Jurkat, Clone E6-1 (cell line): ENCODE measurements around the gene SMARCAD1.
"Not testable (repeated sequence)": the region's sequence is repeated elsewhere in the genome, so short reads cannot be mapped to it uniquely, and the experiment has no call there.

Experiments
- DNase-seq: peaks from one replicate; pipeline ENCODE4 v3.0.0-alpha.2; 2011; ENCODE audit warnings: low read depth, low spot score
- H3K4me3 ChIP-seq: 2 replicates; pipeline ENCODE4 v1.5.1; 2011; ENCODE audit warnings: mild to moderate bottlenecking, low read length, control low read depth, moderate library complexity

SMARCAD1 gene

GRCh38 chr4:94278781-94279180 is 71.1 kb downstream of the SMARCAD1 start:
- no peak for DNase-seq

GRCh38 chr4:94284889-94285288 is 77.2 kb downstream of the SMARCAD1 start:
- DNase-seq: no peak
- no peak overlapping the region for H3K4me3 ChIP-seq

More at GRCh38 chr4:94278781-94279180, 71.1 kb downstream of the SMARCAD1 start:
- H3K4me3 ChIP-seq: no peak overlapping the region

GRCh38 chr4:94285666-94286065 is 78.0 kb downstream of the SMARCAD1 start:
- DNase-seq: no peak
- no peak overlapping the region for H3K4me3 ChIP-seq

GRCh38 chr4:94290245-94290644 is 82.6 kb downstream of the SMARCAD1 start:
- DNase-seq: no peak
- no peak overlapping the region for H3K4me3 ChIP-seq

- DNase-seq: not testable (repeated sequence)
Measured at GRCh38 chr4:94293981-94294380, 86.3 kb downstream of the SMARCAD1 start.

GRCh38 chr4:94295473-94295872 is 87.8 kb downstream of the SMARCAD1 start:
- not testable (repeated sequence) for H3K4me3 ChIP-seq, DNase-seq

More at GRCh38 chr4:94293981-94294380, 86.3 kb downstream of the SMARCAD1 start:
- not testable (repeated sequence) for H3K4me3 ChIP-seq

GRCh38 chr4:94298725-94299252 is 91.1 kb downstream of the SMARCAD1 start:
- DNase-seq: no peak
- no peak overlapping the region for H3K4me3 ChIP-seq

- no peak for DNase-seq
- H3K4me3 ChIP-seq: no peak overlapping the region
Measured at GRCh38 chr4:94302191-94302590, 94.5 kb downstream of the SMARCAD1 start.

GRCh38 chr4:94304365-94304971 is 96.8 kb downstream of the SMARCAD1 start:
- no peak overlapping the region for H3K4me3 ChIP-seq
- DNase-seq: peak; percentile 35

GRCh38 chr4:94305466-94306225 is 98.0 kb downstream of the SMARCAD1 start:
- no peak for DNase-seq
- no peak overlapping the region for H3K4me3 ChIP-seq

- no peak for DNase-seq
- no peak overlapping the region for H3K4me3 ChIP-seq
Measured at GRCh38 chr4:94306713-94307112, 99.0 kb downstream of the SMARCAD1 start.

GRCh38 chr4:94307231-94307871 is 99.7 kb downstream of the SMARCAD1 start:
- no peak for DNase-seq
- H3K4me3 ChIP-seq: no peak overlapping the region

- DNase-seq, H3K4me3 ChIP-seq: not testable (repeated sequence)
Measured at GRCh38 chr4:94319927-94320326, 112.3 kb downstream of the SMARCAD1 start.

GRCh38 chr4:94325835-94326234 is 118.2 kb downstream of the SMARCAD1 start:
- no peak overlapping the region for H3K4me3 ChIP-seq
- DNase-seq: no peak

GRCh38 chr4:94329933-94330332 is 122.3 kb downstream of the SMARCAD1 start:
- H3K4me3 ChIP-seq: no peak overlapping the region
- no peak for DNase-seq

- no peak for DNase-seq
Measured at GRCh38 chr4:94332983-94333590, 125.4 kb downstream of the SMARCAD1 start.

GRCh38 chr4:94333866-94334265 is 126.2 kb downstream of the SMARCAD1 start:
- DNase-seq: no peak
- no peak overlapping the region for H3K4me3 ChIP-seq

More at GRCh38 chr4:94332983-94333590, 125.4 kb downstream of the SMARCAD1 start:
- H3K4me3 ChIP-seq: no peak overlapping the region

- H3K4me3 ChIP-seq: no peak overlapping the region
- no peak for DNase-seq
Measured at GRCh38 chr4:94334476-94334875, 126.8 kb downstream of the SMARCAD1 start.

- no peak for DNase-seq
Measured at GRCh38 chr4:94334962-94335361, 127.3 kb downstream of the SMARCAD1 start.

More at GRCh38 chr4:94334962-94335361, 127.3 kb downstream of the SMARCAD1 start:
- H3K4me3 ChIP-seq: no peak overlapping the region
